B cell (primary cell): ENCODE results near the gene ANKLE2. TPM values are rescaled to one million over a fixed set of nuclear protein-coding genes. Genes with fewer than 3 reads are reported as not detected.

Experiments
- polyA plus RNA-seq: library from polyadenylated mRNA; depleted of rRNA; stranded (reverse); fragments of >200 nt; gene quantifications from 2 replicates; pipeline ENCODE4 v1.2.3, GENCODE V29; 2012
- small RNA-seq: library from RNA; depleted of rRNA; stranded (forward); fragments of <200 nt; gene quantifications from one replicate; pipeline ENCODE3, GENCODE V24; 2012; ENCODE audit warnings: low replicate concordance, low read depth; ENCODE audit not compliant: insufficient read length
- total RNA-seq, 2 donors: library from RNA; stranded (reverse); fragments of 120-200 nt in 1 of 2; gene quantifications; 1 replicate in 1 of 2; 2 replicates in 1 of 2; pipeline versions ENCODE4 v1.2.3 to v1.2.4, GENCODE V29; 2013 to 2022

The ANKLE2 gene
- total and polyA plus RNA-seq, 2 donors (not counting 1 experiment from before 2014, with no cell fraction given), result 105 to 148 TPM

Small RNA genes within 50 kb of the gene (small RNA-seq; reads per million reads assigned to genes)
- gene RNA5SP379, result not detected

Other genes with a start within 250 kb of the ANKLE2 start
- gene LRCOL1, start 151.2 kb downstream of the ANKLE2 start, total RNA-seq, result not detected in 2 replicates
- gene LRCOL1, start 151.2 kb downstream of the ANKLE2 start, polyA plus RNA-seq, result not detected in 2 replicates
- gene P2RX2, start 143.1 kb downstream of the ANKLE2 start, total RNA-seq, result not detected in 2 replicates
- gene P2RX2, start 143.1 kb downstream of the ANKLE2 start, polyA plus RNA-seq, result not detected in 2 replicates
- gene POLE, start 74.5 kb downstream of the ANKLE2 start, total RNA-seq, result 62.0 and 69.1 TPM in 2 replicates
- gene POLE, start 74.5 kb downstream of the ANKLE2 start, polyA plus RNA-seq, result 32.0 and 35.8 TPM in 2 replicates
- gene PXMP2, start 74.2 kb downstream of the ANKLE2 start, total RNA-seq, result 6.7 and 10.2 TPM in 2 replicates
- 3.8 and 4.3 TPM in 2 replicates for gene PXMP2, start 74.2 kb downstream of the ANKLE2 start, polyA plus RNA-seq
- 28.3 and 29.9 TPM in 2 replicates for gene PGAM5, start 51.0 kb downstream of the ANKLE2 start, total RNA-seq
- 12.6 and 14.6 TPM in 2 replicates for gene PGAM5, start 51.0 kb downstream of the ANKLE2 start, polyA plus RNA-seq
- gene GOLGA3, start 67.0 kb upstream of the ANKLE2 start, total RNA-seq, result 66.0 and 68.9 TPM in 2 replicates
- 27.7 and 32.7 TPM in 2 replicates for gene GOLGA3, start 67.0 kb upstream of the ANKLE2 start, polyA plus RNA-seq
- 92.5 and 105 TPM in 2 replicates for gene CHFR, start 125.8 kb upstream of the ANKLE2 start, total RNA-seq
- 83.8 and 89.0 TPM in 2 replicates for gene CHFR, start 125.8 kb upstream of the ANKLE2 start, polyA plus RNA-seq
- 19.7 and 21.7 TPM in 2 replicates for gene ZNF605, start 194.5 kb upstream of the ANKLE2 start, total RNA-seq
- gene ZNF605, start 194.5 kb upstream of the ANKLE2 start, polyA plus RNA-seq, result 6.0 and 8.7 TPM in 2 replicates
- gene ZNF26, start 224.5 kb upstream of the ANKLE2 start, total RNA-seq, result 36.0 and 41.5 TPM in 2 replicates
- 38.3 and 43.6 TPM in 2 replicates for gene ZNF26, start 224.5 kb upstream of the ANKLE2 start, polyA plus RNA-seq